NCI-H2196 (cell line): ENCODE data around the gene ZNF618.
"Not testable (repeated sequence)": the region's sequence is repeated elsewhere in the genome, so short reads cannot be mapped to it uniquely, and the experiment has no call there.

ENCODE experiments used
- DNase-seq: peaks from one replicate; lab custom pipeline; 2025; ENCODE audit not compliant: unreplicated experiment; lab: John Stamatoyannopoulos, UW

Gene ZNF618

DNA sequence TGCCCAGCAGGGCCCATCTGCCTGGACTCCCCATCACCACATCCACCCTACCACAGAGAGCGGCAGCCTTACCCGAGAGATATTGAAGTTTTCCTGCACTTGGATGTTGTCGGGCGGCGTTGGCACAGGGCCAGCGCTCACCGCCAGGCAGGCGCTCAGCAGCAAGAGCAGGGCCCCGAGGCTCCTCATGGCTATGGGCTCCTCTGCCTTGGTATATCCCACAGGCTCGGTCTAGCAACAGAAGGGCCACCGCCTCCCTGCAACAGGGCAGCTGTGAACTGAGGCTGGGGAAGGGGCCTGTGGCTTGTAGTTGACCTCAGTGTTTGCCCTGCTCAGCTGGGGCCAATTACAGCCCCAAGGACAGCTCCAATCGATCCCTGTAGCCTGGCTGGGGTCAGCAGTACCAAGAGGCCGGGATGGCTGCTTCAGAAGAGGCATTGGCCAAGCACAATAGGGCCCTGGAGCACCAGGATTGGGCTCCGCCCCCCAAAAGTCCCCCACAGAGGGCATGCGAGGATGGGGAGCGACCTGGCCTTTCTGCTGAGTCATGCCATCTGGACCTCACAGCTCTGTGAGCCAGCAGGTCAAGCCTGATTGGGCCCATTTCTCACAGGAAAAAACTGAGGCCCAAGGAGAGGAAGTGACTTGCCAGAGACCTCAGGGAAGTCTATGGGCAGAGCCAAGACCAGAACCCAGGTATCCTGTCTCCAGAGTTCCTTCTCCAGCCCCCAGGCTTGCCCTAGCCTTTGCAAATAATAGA is 202.1 kb downstream of the ZNF618 start, which contains the start of gene AMBP:
Gene AMBP, minus strand, starts transcription at position 280 of the 760 bp plus-strand sequence. Its CDS starts 91 bp downstream, at position 189.
- DNase-seq = no peak

DNA sequence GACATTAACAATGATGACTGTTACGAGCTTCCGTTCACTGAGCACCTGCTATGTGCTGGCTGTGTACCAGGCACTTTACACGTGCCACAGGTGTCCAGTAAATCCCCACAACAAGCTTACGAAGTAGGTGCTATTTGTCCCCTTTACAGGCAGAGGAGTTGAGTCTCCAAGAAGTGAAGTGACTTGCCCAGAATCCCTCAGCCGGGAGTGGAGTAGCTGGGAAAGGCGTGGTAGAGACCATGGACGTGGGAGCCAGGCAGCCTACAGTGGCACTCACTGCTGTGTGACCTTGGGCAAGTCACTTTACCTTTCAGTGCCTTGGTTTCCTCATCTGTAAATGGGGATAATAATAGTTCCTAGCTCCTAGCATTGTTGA is 202.7 kb downstream of the ZNF618 start:
- DNase-seq = no peak

DNA sequence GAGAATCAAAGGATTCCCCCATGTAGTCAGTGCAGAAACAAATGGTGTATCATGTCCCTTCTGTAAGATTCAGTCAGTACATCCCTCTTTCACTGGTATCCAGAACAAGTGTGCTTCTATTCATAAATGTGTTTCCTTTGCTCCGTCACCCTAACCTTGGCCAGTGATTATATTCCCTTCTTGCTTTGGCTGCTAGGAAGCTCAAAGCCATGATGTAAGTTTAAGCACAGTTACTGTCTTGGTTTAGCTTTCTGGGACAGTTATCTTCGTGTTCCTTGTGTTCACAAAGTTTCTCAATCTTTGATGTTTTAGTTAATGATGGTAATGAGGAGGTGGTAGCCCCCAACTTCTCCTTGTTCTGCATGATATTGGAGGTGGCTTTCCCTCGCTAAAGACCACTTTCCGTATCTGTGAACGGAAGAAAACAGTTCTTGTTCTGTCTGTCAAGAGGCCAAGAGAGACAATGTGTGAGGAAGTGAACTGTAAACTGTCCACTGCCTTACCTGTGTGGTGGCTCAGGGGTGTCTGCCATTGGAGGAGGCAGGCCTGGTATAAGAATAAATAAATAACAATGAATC is 204.2 kb downstream of the ZNF618 start:
- DNase-seq = no peak

DNA sequence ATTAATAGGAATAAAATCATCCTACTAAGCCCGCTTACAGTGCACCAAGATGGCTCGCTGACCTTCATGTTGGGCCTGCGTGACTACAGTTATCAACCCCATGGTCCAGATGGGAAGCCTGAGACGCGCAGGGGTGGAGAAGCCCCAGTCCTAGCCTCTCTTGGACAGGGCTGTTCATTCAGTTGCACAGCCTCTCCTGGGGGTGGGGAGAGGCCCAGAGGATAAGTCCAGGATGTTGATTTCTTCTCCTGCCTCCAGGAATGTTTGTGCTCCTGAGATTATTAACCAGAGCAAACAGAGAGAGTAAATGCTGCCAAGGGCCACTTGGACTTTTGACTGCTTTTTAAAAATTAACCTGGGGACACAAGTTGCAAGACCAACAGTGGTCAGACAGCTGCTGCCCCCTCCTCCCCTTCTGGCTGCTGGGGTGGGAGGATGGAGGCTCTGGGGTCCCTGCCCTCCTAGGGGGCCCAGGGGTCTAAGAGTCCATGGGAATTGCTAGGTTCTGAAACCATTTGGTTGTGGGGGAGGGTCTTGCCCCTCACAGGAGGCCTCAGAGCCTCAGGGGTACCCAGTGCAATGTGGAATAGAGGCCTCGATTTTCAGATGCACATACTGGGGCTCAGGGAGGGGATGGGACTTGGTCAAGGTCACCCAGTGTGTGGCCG is 204.8 kb downstream of the ZNF618 start:
- DNase-seq = no peak

DNA sequence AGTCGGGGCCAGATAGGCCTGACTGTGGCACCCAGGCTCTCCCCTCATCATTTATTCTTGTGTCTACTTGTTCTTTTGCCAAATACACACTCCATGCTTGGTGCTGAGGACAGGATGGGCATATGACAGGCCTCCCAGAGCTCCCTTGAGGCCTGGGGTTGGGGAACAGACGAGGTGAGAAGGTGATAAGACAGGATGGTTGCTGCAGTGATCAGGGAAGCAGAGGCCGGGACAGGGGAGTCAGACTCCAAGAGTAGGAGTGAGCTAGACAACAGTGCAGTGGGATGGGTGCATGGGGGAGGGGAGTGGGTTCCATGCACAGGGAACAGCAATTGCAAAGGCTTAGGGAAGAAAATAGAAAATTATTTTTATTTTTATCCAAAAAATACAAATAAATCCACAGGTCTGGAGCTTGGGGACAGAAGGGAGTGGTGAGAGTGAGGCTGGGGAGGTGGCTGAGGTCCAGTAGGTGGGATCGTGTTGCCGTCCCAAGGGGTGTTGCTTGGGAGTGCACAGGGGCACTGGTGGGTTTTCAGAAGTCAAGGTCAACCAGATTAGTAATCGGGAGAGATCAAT is 205.4 kb downstream of the ZNF618 start:
- no peak for DNase-seq

DNA sequence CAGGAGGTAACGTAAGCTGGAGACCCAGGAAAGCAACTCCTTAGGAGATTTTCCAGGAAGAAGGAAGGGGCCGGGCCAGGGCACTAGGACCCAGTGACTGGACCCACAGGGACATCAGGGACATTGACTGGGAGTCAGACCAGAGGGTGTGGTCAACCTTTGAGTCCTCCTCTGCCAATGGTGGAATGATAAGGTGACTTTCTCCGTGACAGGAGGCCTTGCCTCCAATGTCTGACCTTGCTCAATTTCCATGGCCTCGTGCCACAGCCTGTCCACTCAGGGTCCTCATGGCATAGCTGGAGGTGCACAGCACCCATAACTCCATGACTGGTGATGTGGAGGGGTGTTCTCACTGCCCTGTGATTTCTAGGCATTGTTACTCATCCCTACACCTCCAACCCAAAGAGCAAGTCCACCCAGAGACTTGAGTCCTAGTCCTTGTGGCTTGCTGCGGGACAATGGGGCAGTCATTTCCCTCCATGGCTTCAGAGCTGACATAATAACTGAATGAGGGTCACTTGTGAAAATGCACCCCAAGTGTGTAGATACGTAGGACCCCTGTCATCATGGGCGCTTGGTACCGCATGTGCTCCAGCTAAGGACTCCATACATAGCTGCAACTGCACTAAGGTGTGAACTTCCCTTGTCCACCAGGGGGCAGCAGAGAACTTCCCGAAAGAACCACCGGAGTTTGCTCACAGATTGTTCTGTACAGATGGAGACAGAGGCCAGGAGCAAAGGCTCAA is 206.1 kb downstream of the ZNF618 start:
- peak; percentile 89 for DNase-seq

DNA sequence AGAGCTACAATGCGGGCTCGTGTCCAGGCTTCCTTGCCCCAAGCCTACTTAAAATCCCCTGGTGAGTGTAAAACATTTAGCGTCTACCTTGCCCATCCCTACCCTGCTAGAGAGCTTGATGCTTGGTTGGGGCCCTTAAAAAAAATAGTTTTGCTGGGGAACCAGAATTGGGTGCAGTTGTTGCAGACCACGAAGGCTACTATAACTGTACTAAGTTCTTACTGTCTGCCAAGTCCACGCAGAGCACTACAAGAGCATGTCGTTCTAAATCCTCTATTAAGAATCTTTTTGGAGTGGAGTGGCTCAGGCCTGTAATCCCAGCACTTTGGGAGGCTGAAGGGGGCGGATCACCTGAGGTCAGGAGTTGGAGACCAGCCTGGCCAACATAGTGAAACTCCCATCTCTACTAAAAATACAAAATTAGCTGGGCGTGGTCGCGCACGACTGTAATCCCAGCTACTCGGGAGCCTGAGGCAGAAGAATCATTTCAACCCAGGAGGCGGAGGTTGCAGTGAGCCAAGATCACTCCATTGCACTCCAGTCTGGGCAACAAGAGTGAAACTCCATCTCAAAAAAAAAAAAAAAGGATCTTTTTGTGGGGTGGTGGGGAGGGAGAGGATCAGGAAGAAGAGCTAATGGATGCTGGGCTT is 206.8 kb downstream of the ZNF618 start:
- DNase-seq = not testable (repeated sequence)

DNA sequence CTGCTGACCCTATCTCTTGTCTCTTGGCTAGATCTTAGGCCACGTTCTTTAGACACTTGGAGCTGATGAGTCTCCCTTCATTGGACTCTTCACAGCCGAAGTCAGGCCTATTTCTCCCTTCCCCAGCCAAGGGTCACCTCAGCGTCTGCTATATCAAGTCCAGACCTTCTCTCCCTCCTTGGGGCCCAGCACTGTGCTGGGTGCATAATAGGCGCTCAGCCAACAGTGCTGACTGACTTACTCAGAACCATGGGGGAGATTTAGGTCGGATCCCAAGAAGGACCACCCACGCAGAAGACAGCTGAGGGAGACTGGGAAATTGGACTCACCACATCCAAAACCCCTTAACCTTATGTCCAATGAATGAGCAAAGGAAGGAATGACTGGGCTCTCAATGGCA is 207.6 kb downstream of the ZNF618 start:
- DNase-seq = no peak

DNA sequence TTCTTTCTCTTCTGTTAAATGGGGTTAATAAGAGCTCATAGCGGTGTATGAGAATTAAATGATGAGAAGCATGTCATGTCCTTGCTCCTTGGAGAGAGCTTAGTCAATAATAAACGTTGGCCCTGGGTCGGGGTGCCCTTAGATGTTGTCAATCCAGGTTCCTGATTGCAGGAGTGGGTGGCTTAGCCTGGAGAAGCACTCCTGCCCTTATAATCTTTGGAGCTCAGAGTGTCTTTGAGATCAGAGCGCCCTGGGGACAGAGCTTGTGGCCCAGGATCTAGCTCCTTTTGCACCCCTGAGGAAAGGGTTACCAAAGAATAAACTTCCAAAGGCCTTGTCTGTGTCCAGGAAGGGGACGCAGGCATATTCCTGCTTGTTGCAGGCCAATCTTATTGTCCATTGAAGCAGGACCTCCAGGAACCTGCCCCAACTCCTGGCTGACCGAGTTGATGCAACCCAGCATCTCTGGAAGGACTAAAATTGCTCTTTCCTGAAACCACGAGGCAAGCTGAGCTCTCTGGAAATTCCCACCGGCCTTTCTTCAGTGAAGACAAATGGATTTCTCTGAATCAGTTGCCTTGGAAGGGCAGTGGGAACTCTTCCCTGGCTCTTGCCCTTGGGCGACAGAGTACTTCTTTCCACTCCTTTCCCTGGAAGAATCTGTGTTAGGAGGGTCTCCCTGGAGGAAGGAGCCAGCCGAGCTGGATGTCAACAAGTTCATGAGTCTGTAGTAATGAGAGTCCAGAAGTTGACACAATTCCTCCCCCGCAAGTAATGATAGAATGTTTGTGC is 208.4 kb downstream of the ZNF618 start:
- no peak for DNase-seq

DNA sequence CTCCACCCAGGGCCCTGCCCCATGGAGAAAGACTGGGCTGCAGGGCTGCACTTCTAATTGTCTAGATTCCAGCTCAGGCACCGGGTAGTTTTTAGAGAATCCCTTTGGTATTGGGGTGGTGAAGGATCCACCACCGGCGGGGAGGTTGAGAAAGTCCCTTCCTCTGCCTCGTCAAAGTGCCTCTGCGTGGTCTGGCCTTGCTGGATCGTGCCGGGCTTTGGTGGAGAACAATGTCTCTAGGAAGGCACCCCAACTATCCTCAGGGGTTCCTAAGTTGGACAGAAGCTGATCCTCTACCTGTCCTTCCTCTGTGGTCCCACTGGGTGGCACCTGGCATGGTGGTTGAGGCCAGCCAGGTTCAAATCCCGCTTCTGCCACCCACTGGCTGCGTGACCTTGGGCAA is 209.3 kb downstream of the ZNF618 start:
- no peak for DNase-seq

DNA sequence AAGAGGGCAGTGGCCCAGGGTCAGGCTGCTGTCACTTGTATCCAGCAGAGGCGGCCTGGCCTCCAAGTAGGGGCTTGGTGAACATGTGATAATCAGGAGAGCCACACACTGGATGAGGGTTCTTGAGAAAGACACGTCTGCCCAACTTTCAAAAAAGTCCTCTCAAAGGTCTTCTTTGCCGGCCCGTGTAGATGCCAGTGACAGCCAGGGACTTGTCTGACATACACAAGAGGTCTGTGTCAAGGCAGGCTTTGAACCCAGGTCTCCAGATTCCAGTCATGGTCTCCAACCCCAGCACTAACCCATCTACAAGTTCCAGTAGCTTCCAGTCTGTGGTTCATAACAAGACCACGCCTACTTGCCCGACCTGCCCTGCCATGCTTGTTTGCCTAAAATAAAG is 209.9 kb downstream of the ZNF618 start:
- no peak for DNase-seq

DNA sequence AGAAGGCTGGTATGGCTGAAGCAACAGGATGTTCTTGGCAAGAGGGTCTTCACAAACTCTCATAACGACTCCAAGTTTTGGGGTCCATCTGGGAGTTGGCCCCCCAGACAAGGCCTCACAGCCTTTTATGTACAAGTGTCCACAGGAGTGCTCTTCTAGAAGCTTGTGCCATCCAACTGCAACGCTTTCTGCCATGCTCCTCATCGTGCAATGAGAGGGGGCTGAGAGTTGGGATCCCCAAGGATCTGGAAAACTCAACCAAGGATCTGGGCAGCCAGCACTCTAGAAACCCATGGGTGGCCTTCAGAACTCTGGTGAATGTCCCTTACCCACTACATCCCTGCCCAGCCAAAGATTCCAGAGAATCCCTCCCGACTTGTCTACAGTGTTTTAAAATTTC is 210.5 kb downstream of the ZNF618 start:
- no peak for DNase-seq

DNA sequence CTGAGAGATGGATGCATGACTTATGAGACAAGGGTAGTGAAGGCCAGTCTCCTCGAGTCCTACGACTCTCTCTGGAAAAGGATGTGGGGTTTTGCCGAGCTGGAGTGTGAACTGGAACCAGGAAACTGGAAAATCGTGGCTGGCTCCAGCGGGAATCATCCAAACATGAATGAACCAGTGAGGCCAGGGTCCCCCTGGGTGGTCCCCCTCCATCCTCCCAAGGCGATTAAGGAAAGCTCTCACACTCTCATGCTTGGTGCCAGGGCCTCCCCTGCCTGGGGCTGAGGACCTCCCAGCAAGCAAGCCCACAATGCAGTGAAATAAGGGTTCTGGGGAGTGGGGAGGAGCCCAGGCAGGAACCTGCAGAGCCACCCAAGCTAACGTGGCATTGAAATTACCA is 211.6 kb downstream of the ZNF618 start:
- no peak for DNase-seq

DNA sequence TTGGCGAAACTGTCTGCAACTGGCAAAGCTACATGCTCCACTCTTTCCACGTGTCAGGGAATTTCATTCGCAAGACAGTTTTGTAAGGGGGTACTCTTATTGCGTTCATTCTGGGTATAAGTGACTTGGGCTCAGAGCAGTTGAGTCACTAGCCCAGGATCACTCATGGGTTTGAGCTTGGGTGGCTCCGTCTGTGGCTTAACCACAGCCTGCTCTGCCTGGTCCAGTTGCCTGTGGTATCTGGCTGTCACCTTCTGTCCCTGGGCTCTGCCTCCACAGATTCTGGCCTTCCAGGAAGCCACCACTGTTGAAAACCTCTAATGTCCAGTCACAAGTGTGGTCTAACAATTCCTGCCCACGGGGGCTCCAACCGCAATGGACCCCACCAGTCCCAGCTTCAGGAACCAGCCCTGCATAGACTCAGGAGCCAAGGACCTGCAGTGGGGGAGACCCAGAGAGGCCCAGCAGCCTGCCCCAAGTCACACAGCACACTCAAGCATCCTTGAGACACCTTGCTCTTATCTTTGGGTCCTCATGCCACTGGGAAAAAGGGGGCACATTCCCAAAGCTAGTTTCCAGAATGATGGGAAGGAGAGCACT is 212.6 kb downstream of the ZNF618 start:
- no peak for DNase-seq

DNA sequence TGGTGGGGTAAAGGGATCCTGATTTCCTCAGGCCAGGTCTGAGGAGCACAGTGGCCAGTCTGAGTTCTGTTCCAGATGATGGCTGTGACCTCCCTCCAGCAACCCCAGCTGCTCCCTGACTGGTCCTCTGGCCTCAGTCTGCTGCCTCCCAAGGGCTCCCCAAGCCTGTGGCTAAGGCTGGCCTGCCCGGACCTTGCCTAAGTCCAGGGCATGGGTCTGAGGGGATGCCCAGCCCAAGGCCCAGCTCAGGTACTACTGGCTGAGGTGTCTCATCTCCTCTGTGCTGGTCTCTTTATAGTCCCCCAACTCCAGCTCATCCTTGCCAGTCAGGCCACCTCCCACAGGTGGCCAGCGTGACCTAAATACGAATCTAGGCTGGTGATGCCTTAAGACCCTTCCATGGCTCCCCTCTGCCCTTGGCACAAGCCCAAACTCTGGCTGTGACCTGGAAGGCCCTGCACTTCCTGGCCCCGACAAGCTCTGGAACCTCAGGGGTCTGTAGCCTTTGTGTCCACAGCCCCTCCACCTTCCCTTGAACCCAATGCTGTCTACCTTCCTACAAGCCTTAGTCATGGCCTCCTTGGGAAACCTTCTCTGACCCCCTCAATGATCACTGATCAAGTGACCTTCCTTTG is 213.2 kb downstream of the ZNF618 start:
- DNase-seq = no peak

DNA sequence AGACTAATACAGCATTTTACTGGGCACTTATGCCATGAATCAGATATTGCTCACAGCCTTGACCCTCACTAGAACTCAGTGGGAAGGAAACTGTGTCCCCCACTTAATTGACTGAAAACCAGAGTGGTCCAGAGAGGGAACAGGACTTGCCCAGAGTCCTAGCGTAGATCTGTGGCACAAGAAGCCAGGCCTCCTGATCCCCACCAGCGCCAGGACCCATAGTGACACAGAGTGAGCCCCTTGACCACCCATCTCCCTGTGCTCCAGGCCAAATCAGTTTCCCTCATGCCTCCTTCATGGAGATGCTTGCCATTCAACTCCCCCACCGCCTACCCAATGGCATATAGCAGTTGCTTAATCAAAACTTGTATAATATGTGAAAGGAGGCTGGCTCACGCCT is 214.7 kb downstream of the ZNF618 start:
- no peak for DNase-seq

DNA sequence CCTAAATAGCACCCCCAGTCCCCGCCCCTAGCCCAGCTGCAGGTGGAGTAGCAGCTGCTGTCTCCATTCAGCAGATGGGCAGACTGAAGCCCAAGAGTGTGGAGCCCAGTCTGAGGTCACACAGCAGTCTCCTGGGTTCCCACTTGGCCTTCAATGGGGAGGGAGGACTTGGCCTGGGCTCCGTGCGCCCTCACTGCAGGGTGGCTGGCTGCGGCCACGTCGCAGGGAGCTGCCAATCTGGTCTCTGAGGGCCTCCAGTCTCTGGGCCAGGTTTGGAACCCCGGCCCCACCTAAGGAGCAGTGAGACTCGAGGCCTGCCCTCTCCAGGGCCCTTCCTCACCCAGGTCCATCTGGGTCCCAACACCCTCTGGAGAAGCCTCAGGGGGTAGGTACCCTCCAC is 215.6 kb downstream of the ZNF618 start:
- no peak for DNase-seq

DNA sequence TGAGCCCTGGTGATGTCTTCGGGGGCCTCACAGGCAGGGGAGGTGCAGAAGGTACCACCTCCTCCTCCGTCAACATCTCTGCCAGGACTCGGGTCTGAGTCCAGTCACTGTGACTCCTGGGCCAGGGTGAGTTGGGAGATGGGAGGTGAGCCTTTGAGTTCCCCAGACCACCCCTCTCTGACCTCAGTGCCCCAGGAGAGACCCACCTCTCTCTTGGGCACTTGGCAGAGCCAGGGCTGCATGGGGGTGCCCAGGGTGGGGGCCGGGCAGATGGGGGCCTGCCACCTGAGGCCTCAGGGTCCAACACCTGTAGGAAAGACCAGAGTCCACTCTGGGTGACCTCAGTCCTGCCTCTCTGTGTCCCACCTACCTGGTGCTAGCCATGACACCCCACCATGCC is 216.2 kb downstream of the ZNF618 start:
- DNase-seq = no peak

DNA sequence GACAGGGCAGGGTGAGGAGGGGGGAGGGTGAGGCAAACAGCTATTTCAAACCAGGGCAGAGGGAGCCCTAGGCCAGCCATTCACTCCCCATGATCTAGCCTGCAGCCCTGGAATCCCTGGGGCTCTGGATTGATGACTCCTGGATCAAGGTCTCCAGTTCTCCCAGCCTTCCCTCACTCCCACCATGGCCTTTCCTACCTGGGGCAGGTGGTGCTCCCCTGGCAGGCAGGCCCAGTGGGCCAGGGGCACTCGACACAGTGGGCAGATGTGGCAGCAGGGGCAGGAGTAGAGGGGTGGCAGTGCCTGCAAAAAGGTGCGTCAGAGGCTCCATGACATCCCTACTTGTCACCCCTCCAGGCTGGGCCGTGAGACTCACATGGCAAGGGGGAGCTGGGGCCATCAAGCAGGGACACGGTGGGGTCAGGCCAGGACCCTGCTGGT is 216.9 kb downstream of the ZNF618 start:
- DNase-seq = no peak
